Measurements from ENCODE around the gene BCL2. TPM values are rescaled to one million over a fixed set of nuclear protein-coding genes. Genes with fewer than 3 reads are reported as not detected.

The BCL2 gene
- total RNA-seq, 1 experiment from 2014 or later, result 1.3 TPM

- H3K23me2 ChIP-seq (ENCODE audit: insufficient read length, low read depth, low read length, poor library complexity, severe bottlenecking), result no peaks in the 10 kb centered on the region
- no peak overlapping the region for H3K9ac ChIP-seq (ENCODE audit: extremely low read depth, insufficient read length, low read length)
- no peaks in the 10 kb centered on the region for H3K9me3 ChIP-seq (ENCODE audit: control insufficient read depth, low read depth, low read length)
- H3K36me3 Mint-ChIP-seq (ENCODE audit: insufficient read depth in 1 of 3, low read depth in 3 of 3), result no peaks in the 10 kb centered on the region
- H4K8ac ChIP-seq (replicated peaks; ENCODE audit: insufficient read length, low read depth, low read length), result no peak overlapping the region
- no peaks in the 10 kb centered on the region for H3K79me2 ChIP-seq (ENCODE audit: insufficient read depth, low read length)
- no peak overlapping the region for H3K27ac Mint-ChIP-seq
- H3K9me3 Mint-ChIP-seq, result no peaks in the 10 kb centered on the region
- TF ChIP-seq CTCF (conservative IDR thresholded peaks at IDR 0.05), result no peak
- no peak overlapping the region for H3T11ph ChIP-seq (ENCODE audit: low read length)
- no peak overlapping the region for H2AFZ ChIP-seq (ENCODE audit: low read length)
- no peaks in the 10 kb centered on the region for H3K79me1 ChIP-seq (ENCODE audit: insufficient read depth, low read depth, low read length, poor library complexity, severe bottlenecking)
- no peak overlapping the region for H3K14ac ChIP-seq (ENCODE audit: insufficient read depth, low read length)
- H2BK120ac ChIP-seq (ENCODE audit: low read depth, low read length, poor library complexity, severe bottlenecking), result no peak overlapping the region
- no peak overlapping the region for H3K56ac ChIP-seq (ENCODE audit: insufficient read length, low read depth, low read length)
- no peak overlapping the region for H2BK20ac ChIP-seq (ENCODE audit: low read depth, low read length, poor library complexity, severe bottlenecking)
- no peaks in the 10 kb centered on the region for H4K20me1 ChIP-seq (ENCODE audit: control insufficient read depth, insufficient read depth, insufficient read length)
- H2AK5ac ChIP-seq (ENCODE audit: insufficient read length, low read length), result no peak overlapping the region
- H2BK15ac ChIP-seq (ENCODE audit: low read depth, low read length), result no peak overlapping the region
- no peak overlapping the region for H3K4ac ChIP-seq (ENCODE audit: low read depth, low read length)
- H3K18ac ChIP-seq (ENCODE audit: insufficient read length, low read depth, low read length), result no peak overlapping the region
- H3K27me3 Mint-ChIP-seq (ENCODE audit: low read depth), result peaks cover 3% of the 10 kb centered on the region
- no peak overlapping the region for H3K4me3 Mint-ChIP-seq
- no CpG with 5 or more reads among the region's 9 CpGs for whole genome bisulfite sequencing (ENCODE audit: extremely low coverage, insufficient read length, low lambda C conversion rate)
- H3K23ac ChIP-seq (ENCODE audit: insufficient read length, low read depth, low read length), result no peak overlapping the region
- no peak overlapping the region for H3K27ac ChIP-seq (ENCODE audit: insufficient read length, low read depth, low read length)
- H2BK5ac ChIP-seq (ENCODE audit: insufficient read length, low read length), result no peak overlapping the region
- DNase-seq, result no peak
- H4K5ac ChIP-seq (ENCODE audit: insufficient read length, low read depth, low read length), result no peak overlapping the region
- no peak overlapping the region for H4K91ac ChIP-seq (ENCODE audit: insufficient read length, low read depth, low read length)
- no peaks in the 10 kb centered on the region for H3K4me1 ChIP-seq (ENCODE audit: insufficient read depth, low read length)
- no peak overlapping the region for H3K4me2 ChIP-seq (ENCODE audit: insufficient read depth, insufficient read length, low read length)
- H3K4me1 Mint-ChIP-seq, result peaks cover 11 to 12% of the 10 kb centered on the region in 2 experiments
- H2BK12ac ChIP-seq (ENCODE audit: insufficient read length, low read depth, low read length), result no peak overlapping the region
- no peaks in the 10 kb centered on the region for H3K27me3 ChIP-seq (ENCODE audit: insufficient read depth, low read length)
Measured at GRCh38 chr18:63149302-63149587, 170.3 kb downstream of the BCL2 start.

All from H9 (cell line).